Mesendoderm (in vitro differentiated cells): Measurements from ENCODE around the gene FOXL2.

Experiments
- DNase-seq: peaks from one replicate; pipeline ENCODE4 v3.0.0; 2013
- H2AK5ac ChIP-seq: 2 replicates; pipeline ENCODE4 v1.6.1; 2013; ENCODE audit warnings: low read length, inconsistent platforms
- H2BK120ac ChIP-seq: 2 replicates; pipeline ENCODE4 v1.6.1; 2013; ENCODE audit warnings: low read depth, mild to moderate bottlenecking, low read length, moderate library complexity, mixed read lengths
- H2BK15ac ChIP-seq: replicated peaks from 2 replicates; pipeline ENCODE4 v1.6.1; 2013; ENCODE audit warnings: low read depth, mild to moderate bottlenecking, moderate library complexity
- H2BK5ac ChIP-seq: 2 replicates; pipeline ENCODE4 v1.6.1; 2013; ENCODE audit warnings: low read length, inconsistent platforms
- H3K18ac ChIP-seq: 2 replicates; pipeline ENCODE4 v1.6.1; 2013; ENCODE audit warnings: mild to moderate bottlenecking, low read length, mixed read lengths
- H3K23ac ChIP-seq: one replicate; pipeline ENCODE4 v1.6.1; 2013; ENCODE audit warnings: low read length
- H3K27ac ChIP-seq: 2 replicates; pipeline ENCODE4 v1.5.1; 2013; ENCODE audit warnings: low read depth, mild to moderate bottlenecking, inconsistent platforms, low read length, moderate library complexity
- H3K27me3 ChIP-seq: 2 replicates; pipeline ENCODE4 v1.6.1; 2013; ENCODE audit warnings: low read length, control low read depth, mild to moderate bottlenecking, inconsistent platforms; ENCODE audit not compliant: insufficient read depth, poor library complexity
- H3K36me3 ChIP-seq: 2 replicates; pipeline ENCODE4 v1.6.1; 2013; ENCODE audit warnings: low read length, inconsistent platforms; ENCODE audit not compliant: control insufficient read depth, insufficient read depth
- H3K4ac ChIP-seq: one replicate; pipeline ENCODE4 v1.6.1; 2013; ENCODE audit warnings: low read depth, mild to moderate bottlenecking, low read length, moderate library complexity
- H3K4me1 ChIP-seq: 2 replicates; pipeline ENCODE4 v1.6.1; 2013; ENCODE audit warnings: low read depth, low read length, inconsistent platforms; ENCODE audit not compliant: control insufficient read depth
- H3K4me2 ChIP-seq: 2 replicates; pipeline ENCODE4 v1.6.1; 2013; ENCODE audit warnings: low read length
- H3K4me3 ChIP-seq: 2 replicates; pipeline ENCODE4 v1.5.1; 2013; ENCODE audit warnings: mild to moderate bottlenecking, low read length
- H3K56ac ChIP-seq: one replicate; pipeline ENCODE4 v1.6.1; 2013; ENCODE audit warnings: low read length
- H3K79me1 ChIP-seq: 2 replicates; pipeline ENCODE4 v1.6.1; 2013; ENCODE audit warnings: low read length, inconsistent platforms
- H3K79me2 ChIP-seq: 2 replicates; pipeline ENCODE4 v1.6.1; 2013; ENCODE audit warnings: mild to moderate bottlenecking, low read length; ENCODE audit not compliant: control insufficient read depth, insufficient read depth
- H3K9ac ChIP-seq: 2 replicates; pipeline ENCODE4 v1.6.1; 2013; ENCODE audit warnings: low read length, inconsistent platforms
- H4K5ac ChIP-seq: one replicate; pipeline ENCODE4 v1.6.1; 2013; ENCODE audit warnings: low read length
- H4K8ac ChIP-seq: one replicate; pipeline ENCODE4 v1.6.1; 2013; ENCODE audit warnings: low read depth, mild to moderate bottlenecking, control low read depth, low read length, moderate library complexity
- WGBS: extraction: QIAGEN DNeasy Blood & Tissue Kit; methylation state at CpG from one replicate; pipeline ENCODE4 v1.1.7; 2013; ENCODE audit warnings: low lambda C conversion rate, missing lambda C conversion rate; ENCODE audit not compliant: insufficient coverage; ENCODE audit errors: extremely low coverage; 5-methylcytosine and 5-hydroxymethylcytosine counted together

FOXL2 gene

GRCh38 chr3:138901567-138901966 is 45.4 kb downstream of the FOXL2 start:
- H4K8ac ChIP-seq, result no peak overlapping the region
- no CpG with 5 or more reads among the region's 8 CpGs for WGBS
- no peaks in the 10 kb centered on the region for H3K36me3 ChIP-seq

GRCh38 chr3:138899351-138899991 is 47.5 kb downstream of the FOXL2 start:
- Histone ChIP-seq H4K5ac (no peak overlapping the region), H3K36me3 (no peaks in the 10 kb centered on the region), H3K18ac (no peak overlapping the region), H3K4me2 (no peak overlapping the region), H2BK5ac (no peak overlapping the region), H3K4ac (no peak overlapping the region), H3K9ac (no peak overlapping the region), H3K23ac (no peak overlapping the region), H3K79me2 (no peaks in the 10 kb centered on the region), H2BK15ac (no peak overlapping the region), H3K4me1 (no peaks in the 10 kb centered on the region), H4K8ac (no peak overlapping the region), H3K56ac (no peak overlapping the region), H3K79me1 (no peaks in the 10 kb centered on the region), H2BK120ac (no peak overlapping the region), H3K27me3 (no peaks in the 10 kb centered on the region), H3K27ac (no peak overlapping the region), H3K4me3 (no peak overlapping the region), H2AK5ac (no peak overlapping the region)
- DNase-seq, result no peak
- WGBS, result no CpG with 5 or more reads among the region's 5 CpGs

More at GRCh38 chr3:138901567-138901966, 45.4 kb downstream of the FOXL2 start:
- no peaks in the 10 kb centered on the region for H3K79me2 ChIP-seq
- H3K27me3 ChIP-seq, result no peaks in the 10 kb centered on the region
- H3K9ac ChIP-seq, result no peak overlapping the region
- no peak overlapping the region for H2BK120ac ChIP-seq
- no peaks in the 10 kb centered on the region for H3K79me1 ChIP-seq
- H3K23ac ChIP-seq, result no peak overlapping the region
- H3K18ac ChIP-seq, result no peak overlapping the region
- no peaks in the 10 kb centered on the region for H3K4me1 ChIP-seq
- H2BK15ac ChIP-seq, result no peak overlapping the region
- no peak overlapping the region for H3K4ac ChIP-seq
- no peak overlapping the region for H3K4me3 ChIP-seq
- DNase-seq, result no peak
- no peak overlapping the region for H3K27ac ChIP-seq
- no peak overlapping the region for H3K4me2 ChIP-seq
- H3K56ac ChIP-seq, result no peak overlapping the region
- H2AK5ac ChIP-seq, result no peak overlapping the region
- no peak overlapping the region for H2BK5ac ChIP-seq
- H4K5ac ChIP-seq, result no peak overlapping the region

GRCh38 chr3:138898708-138899107 is 48.2 kb downstream of the FOXL2 start:
- DNase-seq, result no peak
- no peaks in the 10 kb centered on the region for H3K4me1 ChIP-seq
- H4K8ac ChIP-seq, result no peak overlapping the region
- no peak overlapping the region for H3K4me2 ChIP-seq
- no peak overlapping the region for H3K4ac ChIP-seq
- H2BK120ac ChIP-seq, result no peak overlapping the region
- H3K79me1 ChIP-seq, result no peaks in the 10 kb centered on the region
- H2BK5ac ChIP-seq, result no peak overlapping the region
- H3K4me3 ChIP-seq, result no peak overlapping the region
- no peaks in the 10 kb centered on the region for H3K27me3 ChIP-seq
- no peak overlapping the region for H2AK5ac ChIP-seq
- H3K56ac ChIP-seq, result no peak overlapping the region
- H3K23ac ChIP-seq, result no peak overlapping the region
- no peak overlapping the region for H3K18ac ChIP-seq
- no peak overlapping the region for H2BK15ac ChIP-seq
- no peaks in the 10 kb centered on the region for H3K36me3 ChIP-seq
- H3K9ac ChIP-seq, result no peak overlapping the region
- no peaks in the 10 kb centered on the region for H3K79me2 ChIP-seq
- H4K5ac ChIP-seq, result no peak overlapping the region
- no peak overlapping the region for H3K27ac ChIP-seq

GRCh38 chr3:138898301-138898700 is 48.6 kb downstream of the FOXL2 start:
- no peak overlapping the region for H3K4ac ChIP-seq
- no peak overlapping the region for H3K56ac ChIP-seq
- no peaks in the 10 kb centered on the region for H3K27me3 ChIP-seq
- H3K4me3 ChIP-seq, result no peak overlapping the region
- no peak overlapping the region for H2BK5ac ChIP-seq
- WGBS, result no CpG with 5 or more reads among the region's 1 CpG
- no peak overlapping the region for H3K27ac ChIP-seq
- no peak overlapping the region for H4K8ac ChIP-seq
- DNase-seq, result no peak
- H3K79me2 ChIP-seq, result no peaks in the 10 kb centered on the region
- H2BK120ac ChIP-seq, result no peak overlapping the region
- no peaks in the 10 kb centered on the region for H3K79me1 ChIP-seq
- no peak overlapping the region for H3K23ac ChIP-seq
- no peak overlapping the region for H3K18ac ChIP-seq
- H3K36me3 ChIP-seq, result no peaks in the 10 kb centered on the region
- H3K9ac ChIP-seq, result no peak overlapping the region
- H4K5ac ChIP-seq, result no peak overlapping the region
- H3K4me2 ChIP-seq, result no peak overlapping the region
- H2AK5ac ChIP-seq, result no peak overlapping the region
- H3K4me1 ChIP-seq, result no peaks in the 10 kb centered on the region
- H2BK15ac ChIP-seq, result no peak overlapping the region
